DMS153 (cell line): ENCODE data around the gene RPL29.

Experiments
- DNase-seq: peaks from one replicate; lab custom pipeline; 2025; lab: John Stamatoyannopoulos, UW

Gene RPL29

DNA sequence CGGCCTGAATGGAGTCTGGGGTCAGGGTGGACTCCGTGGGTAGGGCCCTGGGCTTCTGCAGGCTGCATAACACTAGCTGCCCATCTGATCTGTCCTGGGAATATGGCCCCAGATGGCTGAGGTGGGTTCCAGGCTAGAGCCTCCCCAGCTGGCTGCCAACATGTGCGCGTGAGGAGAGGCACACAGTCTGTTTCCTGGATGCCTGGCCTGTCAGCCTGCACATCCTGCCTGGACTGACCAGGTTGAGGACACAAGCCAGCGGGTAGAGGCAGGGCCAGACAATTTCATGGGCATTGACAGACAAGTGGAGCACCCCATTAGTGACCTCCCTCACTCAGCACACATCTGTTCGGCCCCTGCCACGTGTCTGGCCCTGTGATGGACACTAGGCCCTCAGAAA lies 29.8 kb upstream of the RPL29 start:
- DNase-seq = no peak

DNA sequence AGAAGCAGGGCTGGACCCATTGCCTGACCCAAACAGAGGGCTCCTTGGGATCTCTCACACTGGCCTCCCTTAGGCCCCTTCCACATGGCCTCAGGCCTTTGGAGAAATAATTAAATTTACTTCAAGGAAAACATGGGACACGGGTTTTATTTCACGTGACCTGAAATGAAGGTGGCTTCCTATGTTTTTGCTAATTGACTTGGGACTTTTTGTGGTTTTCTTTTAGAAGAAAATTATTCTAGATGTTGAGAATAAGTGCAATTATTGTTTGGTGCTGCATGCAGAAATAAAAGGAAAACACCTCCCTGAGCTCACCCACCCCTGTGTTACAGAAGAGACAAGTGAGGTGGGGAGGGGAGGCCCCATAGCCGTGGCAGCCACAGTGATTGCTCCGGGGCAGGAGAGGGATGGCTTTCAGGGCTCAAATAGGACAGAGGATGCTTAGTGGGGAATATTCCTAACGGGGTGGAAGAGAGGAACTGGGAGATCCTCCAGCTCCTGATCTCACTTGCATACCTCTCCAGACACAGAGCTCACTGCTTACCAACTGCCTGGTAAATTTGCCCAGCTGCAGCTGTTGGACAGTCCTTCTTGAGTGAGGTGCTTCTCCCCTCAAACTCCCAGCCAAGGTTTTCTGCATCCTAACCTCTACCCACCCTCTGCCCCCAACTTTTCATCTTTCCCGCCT lies 29.2 kb upstream of the RPL29 start:
- DNase-seq = no peak

DNA sequence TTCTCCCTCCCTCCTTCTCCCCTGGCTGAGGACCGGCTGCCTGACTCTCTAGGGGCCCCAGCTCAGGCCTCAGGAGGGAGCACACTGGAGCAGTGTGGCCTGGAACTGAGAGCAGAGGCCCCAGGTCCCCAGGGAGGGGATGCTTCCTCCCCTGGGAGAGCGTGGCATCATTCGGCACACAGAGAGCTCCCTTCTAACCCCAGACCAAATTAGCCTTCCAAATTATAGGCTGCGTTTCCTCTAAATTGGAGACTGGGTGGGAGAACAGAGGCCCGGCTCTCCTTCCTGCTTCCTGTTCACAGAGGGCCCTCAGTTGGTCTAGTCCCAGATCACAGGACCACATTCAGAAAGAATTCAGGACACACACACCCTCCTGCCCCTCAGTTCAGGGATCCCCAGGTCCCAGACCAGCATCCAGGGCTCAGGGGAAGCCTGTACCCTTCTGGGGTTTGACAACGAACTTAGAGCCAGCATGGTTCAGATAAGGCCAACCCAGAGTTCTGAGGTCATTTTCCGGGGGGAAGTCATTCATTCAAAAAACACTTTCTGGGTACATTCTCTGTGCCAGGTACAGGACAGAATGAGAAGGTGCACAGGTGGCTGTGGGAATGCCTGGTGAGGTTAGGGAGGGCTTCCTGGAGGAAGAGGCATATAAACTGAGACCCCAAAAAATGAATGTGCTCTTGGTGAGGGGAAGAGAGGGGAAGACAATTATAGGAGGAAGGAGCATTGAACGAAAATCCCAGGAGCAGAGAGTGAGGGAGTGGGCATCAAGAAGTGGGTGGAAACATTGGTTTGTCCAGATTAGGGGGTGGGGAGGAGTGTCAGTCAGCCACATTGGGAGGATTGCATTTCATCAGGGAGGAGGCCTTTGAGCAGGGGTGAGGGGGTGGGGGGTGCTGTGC lies 28.4 kb upstream of the RPL29 start:
- no peak for DNase-seq

DNA sequence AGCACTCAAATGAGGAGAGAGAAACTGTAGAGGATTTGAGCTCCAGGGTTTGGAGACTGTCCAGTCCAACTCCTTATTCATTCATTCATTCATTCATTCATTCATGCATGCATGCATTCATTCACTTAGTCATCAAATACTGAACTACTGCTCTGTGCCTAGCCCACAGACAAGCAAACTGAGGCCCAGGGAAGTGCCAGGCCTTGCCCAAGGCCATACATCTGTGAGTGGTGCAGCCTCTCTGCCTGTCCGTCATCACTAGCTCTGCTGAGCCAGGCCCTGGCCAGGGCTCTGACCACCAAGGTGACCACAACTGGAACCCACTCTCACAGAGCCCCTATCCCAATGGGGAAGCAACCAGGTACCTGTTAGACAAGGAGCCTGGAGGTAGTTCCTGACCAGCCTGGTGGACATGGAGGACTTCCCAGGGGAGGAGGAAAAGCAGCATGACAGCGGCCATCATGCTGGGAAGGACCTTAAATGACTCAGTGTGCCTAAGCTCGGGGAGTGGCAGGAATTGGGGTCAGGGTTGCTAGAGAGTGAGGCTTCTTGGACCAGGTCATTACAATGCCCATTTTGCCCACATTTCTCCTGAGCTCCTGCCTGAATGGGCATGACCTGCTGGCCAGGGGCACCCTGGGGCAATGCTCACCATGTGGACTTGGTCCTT lies 27.5 kb upstream of the RPL29 start:
- DNase-seq = no peak

DNA sequence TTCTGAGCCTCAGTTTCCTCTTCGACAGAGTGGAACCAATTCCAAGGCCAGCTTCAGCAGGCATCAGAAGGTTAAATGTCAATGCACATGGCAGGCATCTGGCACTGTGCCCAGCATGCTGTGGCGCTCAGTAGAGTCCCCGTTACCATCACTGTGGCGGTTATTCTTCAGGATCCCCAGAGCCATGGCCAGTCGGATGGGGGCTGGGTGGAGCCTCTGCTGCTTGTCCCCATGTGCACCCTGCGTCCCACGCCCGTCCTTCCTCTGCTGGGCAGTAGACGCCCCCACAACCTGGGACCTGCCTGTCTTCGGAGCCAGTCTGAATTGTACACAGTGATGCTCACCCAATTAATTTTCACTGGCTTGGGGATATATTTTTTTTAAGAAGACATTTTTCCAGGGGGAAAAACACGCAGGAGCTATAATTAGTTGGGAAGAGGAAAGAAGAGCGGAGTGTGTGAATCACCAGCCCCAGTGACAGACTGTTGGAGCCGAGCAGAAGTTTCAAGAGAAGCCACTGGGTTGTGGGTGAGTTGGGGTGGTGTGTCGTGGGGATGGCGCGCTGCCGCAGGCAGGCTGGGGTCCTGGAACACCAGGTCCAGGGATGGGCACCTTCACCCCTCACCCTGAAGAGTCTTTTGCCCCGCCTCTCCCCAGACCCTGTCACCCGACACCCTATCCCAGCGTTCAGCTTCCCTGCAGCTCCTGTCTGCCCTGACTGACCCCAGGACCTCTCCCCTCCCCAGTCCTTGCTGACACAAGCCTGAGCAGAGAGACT lies 26.8 kb upstream of the RPL29 start:
- peak; percentile 2 for DNase-seq

DNA sequence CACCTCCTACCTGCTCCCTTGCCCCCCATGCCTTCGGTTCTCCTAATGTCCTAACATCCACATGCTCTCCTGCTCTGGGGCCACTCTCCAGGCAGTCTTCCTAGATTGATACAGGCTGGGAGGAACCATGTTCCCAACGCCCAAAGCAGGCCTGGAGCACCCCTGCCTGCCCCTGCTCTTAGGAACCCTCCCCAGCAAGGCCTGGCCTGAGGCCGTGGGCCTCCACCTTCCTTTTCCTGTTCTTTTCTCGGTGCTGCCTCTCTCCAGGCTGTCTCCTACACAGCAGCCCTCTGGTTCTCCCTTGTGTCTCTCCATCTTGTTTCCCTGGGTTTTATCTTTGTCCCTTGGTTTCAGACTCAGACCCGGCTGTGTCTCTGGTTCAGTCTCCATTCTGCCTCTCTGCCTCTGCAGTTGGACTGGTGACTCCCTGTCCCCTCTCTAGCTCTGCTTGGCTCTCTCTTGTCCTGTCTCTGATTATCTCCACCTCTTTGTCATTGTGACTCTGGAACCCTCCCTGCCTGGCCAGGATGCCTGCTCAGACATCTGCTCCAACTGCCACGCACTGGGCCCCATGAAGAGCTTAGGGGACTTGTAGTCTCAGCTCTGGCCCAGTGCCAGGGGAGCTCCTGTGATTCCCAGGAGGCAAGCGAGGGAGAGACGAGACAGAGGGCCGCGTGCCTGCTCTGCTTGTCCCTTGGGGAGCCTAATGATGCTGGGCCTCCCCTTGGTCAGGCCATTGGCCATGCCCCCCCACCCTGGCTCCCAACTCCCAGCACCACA lies 26.0 kb upstream of the RPL29 start:
- DNase-seq = peak; percentile 48

DNA sequence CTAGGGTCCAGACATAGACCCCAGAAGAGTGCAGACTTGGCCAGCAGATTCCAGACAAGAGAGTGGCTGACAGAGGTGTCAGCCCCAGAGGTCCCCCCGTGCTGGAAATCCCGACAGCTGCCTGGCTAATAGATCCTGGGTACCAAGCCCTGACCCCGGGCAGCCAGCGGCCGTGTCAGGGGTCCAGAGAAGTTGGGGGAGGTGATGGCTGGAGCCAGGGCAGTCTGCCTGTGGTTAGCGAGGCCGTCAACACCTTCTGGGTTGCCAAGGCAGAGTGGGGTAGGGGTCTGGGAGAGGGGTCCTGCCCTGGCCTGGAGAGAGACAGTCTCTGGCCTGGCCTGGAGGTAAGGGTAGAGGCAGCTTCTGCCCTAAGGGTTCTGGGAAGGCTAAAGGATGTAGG lies 25.1 kb upstream of the RPL29 start:
- DNase-seq = no peak

DNA sequence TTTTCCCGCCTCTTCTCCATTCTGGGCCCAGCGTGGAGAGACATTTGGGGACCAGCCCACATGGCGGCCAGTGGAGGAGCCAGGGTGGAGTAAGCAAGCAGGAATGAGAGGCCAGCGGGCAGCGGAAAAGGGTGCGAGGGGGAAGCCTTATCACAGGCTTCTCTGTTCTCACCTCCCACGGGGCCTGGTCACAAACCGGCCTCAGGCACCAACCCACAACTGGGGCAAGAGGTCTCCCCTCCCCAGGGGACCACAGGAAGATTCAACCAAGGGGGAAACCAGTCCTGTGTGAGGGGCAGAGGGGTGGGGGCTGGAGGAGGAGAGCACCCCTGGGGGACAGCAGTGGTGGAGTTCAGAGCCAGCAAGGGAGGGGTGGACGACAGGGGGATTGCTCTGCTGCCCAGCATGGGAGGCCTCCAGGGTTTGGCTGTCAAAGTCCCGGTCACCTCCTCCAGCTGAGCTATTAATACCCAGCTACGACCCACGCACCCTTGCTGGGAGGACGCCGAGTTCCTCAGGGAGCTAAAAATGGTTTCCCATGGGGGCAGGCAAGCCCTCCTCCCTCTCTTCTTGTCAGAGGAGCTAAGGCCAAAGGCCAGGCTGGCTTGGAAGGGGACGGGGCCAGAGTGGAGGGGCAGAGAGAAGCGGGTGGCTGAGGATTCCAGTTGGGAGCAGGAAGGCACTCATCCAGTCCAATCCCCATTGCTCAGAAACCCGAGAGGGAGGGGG lies 23.8 kb upstream of the RPL29 start:
- no peak for DNase-seq

DNA sequence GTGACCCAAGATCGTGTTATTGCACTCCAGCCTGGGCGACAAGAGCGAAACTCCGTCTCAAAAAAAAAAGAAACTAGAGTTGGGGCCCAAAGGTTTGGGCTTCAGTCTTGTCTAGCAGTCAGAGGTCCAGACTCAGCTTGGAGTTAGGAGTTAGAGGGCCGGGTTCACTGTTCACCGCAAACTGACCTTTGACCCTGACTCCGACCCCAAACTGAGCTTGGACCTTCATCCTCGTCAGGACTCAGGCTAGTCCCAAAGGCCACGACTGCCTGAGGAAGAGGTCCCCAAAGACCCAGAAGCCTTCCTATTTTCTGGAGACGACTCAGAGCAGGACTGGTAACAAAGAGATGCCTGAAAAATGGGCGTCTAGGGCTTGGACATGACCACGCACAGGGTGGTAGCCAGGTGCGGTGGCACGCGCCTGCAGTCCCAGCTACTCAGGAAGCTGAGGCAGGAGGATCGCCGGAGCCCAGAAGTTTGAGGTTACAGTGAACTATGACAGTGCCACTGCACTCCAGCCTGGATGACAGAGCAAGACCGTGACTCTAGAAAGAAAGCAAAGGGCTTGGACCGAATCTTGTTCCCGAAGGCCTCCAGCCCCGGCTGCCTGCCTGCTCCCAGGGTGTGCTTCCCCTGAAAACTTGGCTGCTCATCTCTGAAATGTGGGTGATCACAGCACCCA lies 22.8 kb upstream of the RPL29 start:
- no peak for DNase-seq

DNA sequence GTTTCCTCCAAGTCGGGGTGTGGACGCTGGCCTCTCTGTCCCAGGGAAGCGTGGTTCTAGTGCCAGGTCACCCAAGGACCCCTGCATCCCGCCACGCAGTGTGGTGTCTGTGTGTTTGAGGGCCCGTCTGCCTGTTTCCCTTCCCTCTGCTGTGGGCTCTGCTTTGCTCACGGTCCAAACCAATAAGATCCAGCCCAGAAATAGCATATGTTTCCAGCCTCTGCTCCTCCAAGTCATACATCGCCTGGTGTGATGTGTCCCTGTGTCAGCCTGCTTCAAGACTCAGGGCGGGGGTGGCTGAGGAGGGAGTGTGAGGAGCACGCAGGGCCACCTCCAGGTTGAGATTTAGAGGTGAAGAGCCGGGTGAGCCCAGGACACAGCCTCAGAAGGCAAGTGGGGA lies 21.9 kb upstream of the RPL29 start:
- no peak for DNase-seq

DNA sequence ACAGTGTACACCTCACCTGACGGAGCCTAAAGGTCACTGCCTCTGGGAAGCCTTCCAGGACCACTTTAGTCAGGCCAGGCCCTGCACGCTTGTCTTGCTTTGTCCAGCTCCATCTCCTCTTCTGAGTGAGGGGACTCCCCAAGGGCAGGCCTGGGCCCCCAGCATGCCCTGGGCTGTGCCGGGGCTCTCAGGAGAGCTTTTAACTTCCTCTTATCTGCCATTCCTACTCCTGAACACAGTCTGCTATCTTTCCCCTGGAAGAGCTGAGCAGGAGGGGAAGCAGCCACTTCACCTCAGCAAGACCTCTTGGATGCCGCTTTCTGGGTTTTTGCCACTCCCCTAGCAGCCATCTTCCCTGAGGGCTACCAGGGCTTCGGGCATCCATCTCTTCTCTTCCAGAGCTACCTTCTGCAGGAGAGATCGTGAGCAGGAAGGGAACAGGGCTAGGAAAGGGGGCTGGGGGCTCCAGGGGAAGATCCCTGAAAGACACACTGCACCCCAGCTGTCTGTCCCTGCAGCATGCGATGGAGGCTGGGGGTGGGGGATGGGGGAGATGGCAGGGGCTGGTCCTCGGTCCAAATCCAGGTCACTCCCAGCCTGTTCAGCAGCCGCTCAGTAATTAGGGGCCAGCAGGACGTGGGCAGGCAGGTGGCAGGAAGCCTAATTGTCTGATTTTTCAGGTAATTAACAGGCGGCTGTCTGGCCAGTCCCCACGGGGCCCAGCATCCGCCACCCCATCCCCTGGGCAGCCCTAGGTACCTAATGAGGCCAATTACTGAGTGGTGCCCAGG lies 19.9 kb upstream of the RPL29 start:
- DNase-seq = no peak

DNA sequence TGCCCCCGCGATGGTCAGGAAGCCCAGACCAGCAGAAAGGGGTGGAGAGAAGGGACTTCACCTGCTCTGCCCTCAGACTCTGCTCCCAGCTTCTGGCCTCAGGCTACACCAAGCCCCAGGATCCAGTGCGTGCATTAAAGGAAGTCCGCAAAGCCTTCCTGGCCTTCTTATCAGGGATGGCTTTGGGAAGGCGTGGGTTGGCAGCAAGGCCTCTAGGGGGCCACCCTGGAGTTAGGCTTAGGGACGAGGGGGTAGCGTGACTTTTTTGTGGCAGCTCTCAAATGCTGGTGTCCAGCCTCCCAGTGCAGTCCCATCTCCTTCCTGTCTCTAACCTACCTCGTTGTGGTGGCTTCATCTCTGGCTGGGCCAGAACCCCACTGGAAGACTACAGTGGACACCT lies 18.9 kb upstream of the RPL29 start:
- no peak for DNase-seq

DNA sequence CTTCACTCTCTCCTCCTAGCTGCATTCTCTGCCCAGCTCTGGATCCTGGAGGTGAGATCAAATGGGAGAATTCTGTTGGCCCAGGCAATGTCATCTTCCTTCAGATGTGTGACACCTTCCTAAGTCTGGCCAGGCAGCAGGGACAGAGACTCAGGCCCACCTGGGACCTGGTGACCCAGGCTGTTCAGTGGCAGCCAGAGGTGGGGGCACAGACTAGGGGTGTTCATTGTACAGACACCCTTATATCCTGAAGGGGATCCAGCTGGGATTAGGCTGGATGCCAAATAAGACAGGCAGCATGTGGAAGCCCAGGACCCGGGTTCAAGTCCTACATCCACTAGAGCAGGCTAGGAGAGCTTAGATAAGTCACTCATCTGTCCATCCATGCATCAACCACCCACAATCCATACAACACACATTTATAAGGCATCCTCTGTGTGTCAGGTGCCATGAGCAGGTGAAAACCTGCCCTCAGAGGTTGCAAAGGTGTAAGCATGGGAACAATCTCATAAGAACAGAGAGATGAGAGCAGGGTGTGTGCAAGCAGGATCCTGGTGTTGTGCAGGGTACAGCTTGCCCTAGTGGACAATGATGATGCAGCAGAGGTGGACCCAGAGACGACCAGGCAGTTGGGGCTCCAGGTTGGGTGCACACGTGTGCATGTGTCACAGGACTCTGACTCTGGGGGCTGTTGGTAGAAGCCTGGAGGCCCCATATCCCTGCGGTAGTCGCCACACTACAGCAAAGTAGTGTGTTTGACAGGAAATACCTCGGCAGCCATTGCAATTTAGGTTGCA lies 18.3 kb upstream of the RPL29 start:
- no peak for DNase-seq

DNA sequence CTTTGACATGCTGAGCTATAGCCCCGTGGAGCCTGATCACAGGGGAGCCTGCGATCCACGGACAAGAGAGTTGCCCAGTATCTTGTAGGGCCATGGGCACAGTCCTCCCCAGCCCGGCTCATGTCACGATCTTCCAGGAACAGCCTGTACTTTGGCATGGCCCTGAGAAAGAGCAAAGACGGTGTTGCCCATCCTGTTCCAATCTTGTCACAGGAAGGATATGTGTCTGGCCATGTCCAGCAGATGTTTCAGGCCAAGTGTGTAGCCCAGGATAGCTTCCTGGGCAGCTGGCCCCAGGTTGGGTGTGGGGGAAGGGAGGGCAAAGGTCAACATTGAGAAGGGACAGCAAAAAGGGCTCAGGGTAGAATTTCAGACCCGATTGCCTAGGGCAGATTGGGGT lies 17.0 kb upstream of the RPL29 start:
- no peak for DNase-seq

DNA sequence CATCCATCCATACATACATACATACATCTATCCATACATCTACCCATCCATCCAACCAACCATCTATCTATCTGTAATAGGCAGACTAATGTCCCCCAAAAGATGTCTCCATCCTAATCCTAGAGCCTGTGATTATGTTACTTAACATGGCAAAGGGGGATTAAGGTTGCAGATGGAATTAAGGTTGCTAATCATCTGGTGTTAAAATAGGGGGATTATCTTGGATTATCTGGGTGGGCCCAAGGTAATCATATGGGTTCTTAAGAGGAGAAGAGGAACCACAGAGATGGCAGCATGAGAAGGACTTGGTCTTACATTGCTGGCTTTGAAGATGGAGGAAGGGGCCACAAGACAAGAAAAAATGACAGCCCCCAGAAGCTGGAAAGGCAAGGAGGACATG lies 14.7 kb upstream of the RPL29 start:
- no peak for DNase-seq

DNA sequence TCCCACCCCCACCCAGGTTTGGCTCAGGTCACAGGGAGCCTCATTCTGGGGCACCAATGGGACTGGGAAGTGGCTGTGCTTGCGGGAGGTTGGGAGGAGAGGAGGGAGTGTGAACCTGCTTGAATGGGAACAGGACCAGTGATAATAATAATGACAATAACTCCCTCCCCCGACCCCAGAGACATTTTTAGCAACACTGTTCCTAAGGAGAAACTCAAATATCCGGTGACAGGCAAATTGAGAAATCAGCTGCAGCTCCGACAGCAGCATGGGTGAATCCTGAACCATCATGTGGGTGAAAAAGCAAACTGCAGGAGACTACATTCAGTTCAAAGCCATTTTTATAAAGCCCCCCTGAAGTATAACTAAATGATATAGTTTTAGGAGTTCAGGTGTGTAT lies 11.6 kb upstream of the RPL29 start:
- no peak for DNase-seq

DNA sequence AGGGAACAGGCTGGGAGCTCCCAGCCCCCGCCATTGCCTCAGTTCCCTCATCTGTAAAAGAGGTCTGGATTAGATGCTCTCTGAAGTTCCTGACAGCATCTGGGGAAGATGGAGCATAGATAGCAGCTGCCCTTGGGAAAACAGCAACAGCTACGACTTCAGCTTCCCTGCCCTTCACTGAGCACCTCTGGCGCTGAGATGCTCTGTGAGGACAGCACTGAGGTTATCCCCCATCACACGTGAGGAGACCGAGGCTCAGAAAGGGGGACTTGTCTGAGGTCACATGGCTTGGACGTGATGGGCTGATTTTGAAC lies 11.1 kb upstream of the RPL29 start:
- no peak for DNase-seq

DNA sequence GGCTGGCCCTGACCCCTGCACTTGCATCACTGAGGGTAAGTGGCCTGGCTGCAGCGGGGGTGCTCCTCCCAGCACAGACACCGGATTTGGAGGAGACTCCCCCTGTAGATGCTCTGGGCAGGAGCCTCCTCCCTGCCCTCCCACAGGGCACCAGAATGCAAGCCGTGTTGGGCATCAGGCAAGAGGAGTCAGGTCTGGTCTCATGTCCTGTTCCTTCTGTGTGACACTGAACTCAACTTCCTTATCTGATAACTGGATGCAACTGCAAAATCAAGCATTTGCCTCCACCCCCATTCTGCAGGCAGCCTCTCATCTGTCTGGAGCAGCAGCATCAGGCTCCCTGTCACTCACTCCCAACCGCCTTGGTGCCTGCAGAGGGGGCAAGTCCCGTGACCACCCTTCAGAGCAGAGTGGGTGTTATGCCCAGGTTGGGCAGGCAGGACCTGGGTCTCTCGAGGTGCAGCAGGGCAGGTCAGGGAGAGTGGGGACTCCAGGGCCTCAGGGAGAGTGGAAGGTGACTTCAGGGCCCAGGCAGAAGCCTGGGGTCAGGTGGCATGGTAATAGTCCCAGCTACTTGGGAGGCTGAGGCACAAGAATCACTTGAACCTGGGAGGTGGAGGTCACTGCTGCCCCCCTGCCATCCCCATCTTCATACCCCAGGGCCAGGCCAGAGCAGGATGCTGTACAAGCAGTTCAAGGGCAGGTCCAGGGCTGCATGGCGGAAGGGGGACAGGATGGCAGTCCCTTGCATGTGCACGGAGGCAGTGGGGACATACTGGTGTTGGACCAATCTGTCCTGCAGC lies 10.5 kb upstream of the RPL29 start:
- DNase-seq = no peak
